B cell (primary cell): ENCODE results near the gene MAB21L3. TPM values are rescaled to one million over a fixed set of nuclear protein-coding genes. Genes with fewer than 3 reads are reported as not detected.

ENCODE experiments used
- ATAC-seq: fragments of 200-7000 bp; cut with Tn5 transposase; one replicate; pipeline ENCODE4 v1.10.0; 2021; ENCODE audit warnings: low read depth, mild to moderate bottlenecking, moderate number of reproducible peaks, moderate library complexity
- CTCF ChIA-PET: fragments of 350-600 bp; sonication (Branson Sonifier 250); formaldehyde crosslinking; loops from one replicate; lab custom pipeline; 2021; ENCODE audit warnings: antibody characterized with exemption, inconsistent platforms; lab: Charles Lee
- POLR2A ChIA-PET: fragments of 350-600 bp; sonication (Branson Sonifier 250); formaldehyde crosslinking; loops from one replicate; lab custom pipeline; 2021; ENCODE audit warnings: antibody characterized with exemption; lab: Charles Lee
- DNase-seq: peaks from one replicate; pipeline ENCODE4 v3.0.0; 2013
- H2AFZ ChIP-seq: 2 replicates; pipeline ENCODE4 v1.6.1; 2012; ENCODE audit warnings: mild to moderate bottlenecking, low read depth, low read length; ENCODE audit not compliant: insufficient read depth, poor library complexity, severe bottlenecking
- H3K27ac ChIP-seq, 2 donors: 1 replicate in 1 of 2; 2 replicates in 1 of 2; pipeline ENCODE4 v1.5.1; 2012 to 2013; ENCODE audit warnings: low read length in 2 of 2, mild to moderate bottlenecking in 2 of 2, moderate library complexity in 1 of 2
- H3K27me3 ChIP-seq, 4 experiments: fragments of 200-600 bp in 1 of 4; sonication (generic) in 1 of 4; replicated peaks in 1 of 4; 1 replicate in 2 of 4; 2 replicates in 2 of 4; pipeline versions ENCODE4 v1.6.1 to v1.7.0; 2013 to 2016; ENCODE audit warnings: low read length in 3 of 4, mild to moderate bottlenecking in 2 of 4, mixed read lengths in 1 of 4, moderate library complexity in 1 of 4; ENCODE audit not compliant: insufficient read depth in 4 of 4, control insufficient read depth in 3 of 4; ENCODE audit errors: control extremely low read depth in 1 of 4
- H3K36me3 ChIP-seq, 2 experiments: replicated peaks in 1 of 2; 1 replicate in 1 of 2; 2 replicates in 1 of 2; pipeline versions ENCODE4 v1.6.1 to v1.7.1; 2013; ENCODE audit warnings: low read length in 1 of 2; ENCODE audit not compliant: insufficient read depth in 2 of 2, control insufficient read depth in 1 of 2; ENCODE audit errors: control extremely low read depth in 1 of 2, extremely low read depth in 1 of 2
- H3K4me1 ChIP-seq, 2 donors: fragments of 200-600 bp in 1 of 2; sonication (generic) in 1 of 2; 1 replicate in 1 of 2; 2 replicates in 1 of 2; pipeline versions ENCODE4 v1.5.1 to v1.6.1; 2013 to 2017; ENCODE audit warnings: low read length in 2 of 2; ENCODE audit not compliant: control insufficient read depth in 2 of 2, insufficient read depth in 2 of 2
- H3K4me2 ChIP-seq: replicated peaks from 2 replicates; pipeline ENCODE3; 2012; ENCODE audit warnings: mild to moderate bottlenecking, low read depth, low read length; ENCODE audit not compliant: poor library complexity, severe bottlenecking
- H3K4me3 ChIP-seq, 5 experiments: fragments of 200-600 bp in 1 of 5; sonication (generic) in 1 of 5; 1 replicate in 3 of 5; 2 replicates in 2 of 5; pipeline versions ENCODE4 v1.5.1 to v1.7.0; 2011 to 2016; ENCODE audit warnings: low read length in 4 of 5, mild to moderate bottlenecking in 4 of 5, low read depth in 2 of 5, control low read depth in 1 of 5, moderate library complexity in 1 of 5; ENCODE audit not compliant: insufficient read depth in 1 of 5; ENCODE audit errors: control extremely low read depth in 1 of 5, extremely low read depth in 1 of 5
- H3K79me2 ChIP-seq: fragments of 200-600 bp; sonication (generic); one replicate; pipeline ENCODE4 v1.6.0; 2016; ENCODE audit warnings: low read length; ENCODE audit not compliant: control insufficient read depth, insufficient read depth
- H3K9ac ChIP-seq: fragments of 200-600 bp; sonication (generic); 2 replicates; pipeline ENCODE4 v1.6.1; 2017; ENCODE audit warnings: mild to moderate bottlenecking, low read length, moderate library complexity
- H3K9me3 ChIP-seq, 3 donors: one replicate each; pipeline versions ENCODE4 v1.6.1 to v1.7.1; 2013; ENCODE audit warnings: low read length in 2 of 3; ENCODE audit not compliant: control insufficient read depth in 2 of 3, insufficient read depth in 1 of 3; ENCODE audit errors: control extremely low read depth in 1 of 3
- H4K20me1 ChIP-seq: 2 replicates; pipeline ENCODE4 v1.6.0; 2012; ENCODE audit warnings: mild to moderate bottlenecking, low read length; ENCODE audit not compliant: insufficient read depth, control insufficient read depth, poor library complexity, severe bottlenecking
- H3K27ac Mint-ChIP-seq: one replicate; pipeline ENCODE4 v1.8.0; 2021; ENCODE audit warnings: mixed read lengths
- H3K27me3 Mint-ChIP-seq: one replicate; pipeline ENCODE4 v1.8.0; 2021; ENCODE audit warnings: mixed read lengths
- H3K4me1 Mint-ChIP-seq: one replicate; pipeline ENCODE4 v1.8.0; 2021; ENCODE audit warnings: mixed read lengths
- H3K4me3 Mint-ChIP-seq: one replicate; pipeline ENCODE4 v1.8.0; 2021; ENCODE audit warnings: mixed read lengths
- H3K9me3 Mint-ChIP-seq: one replicate; pipeline ENCODE4 v1.8.0; 2022; ENCODE audit warnings: mixed read lengths; ENCODE audit not compliant: insufficient read depth
- EZH2 ChIP-seq: IDR thresholded peaks from 2 replicates; pipeline ENCODE4 v1.6.1; 2012; ENCODE audit warnings: borderline replicate concordance, low read depth, mild to moderate bottlenecking, moderate library complexity, low read length; ENCODE audit not compliant: insufficient read depth, poor library complexity, severe bottlenecking
- WGBS: methylation state at CpG from one replicate; pipeline ENCODE4 v1.1.5; 2013; ENCODE audit warnings: missing lambda C conversion rate; ENCODE audit not compliant: insufficient coverage; 5-methylcytosine and 5-hydroxymethylcytosine counted together
- intact Hi-C: fragments of 100-400 bp; cut with micrococcal nuclease; formaldehyde crosslinking; loops from one replicate; pipeline ENCODE4 v1.10.0; 2022
- polyA plus RNA-seq: library from polyadenylated mRNA; depleted of rRNA; stranded (reverse); fragments of >200 nt; gene quantifications from 2 replicates; pipeline ENCODE4 v1.2.3, GENCODE V29; 2012
- total RNA-seq, 2 donors: library from RNA; stranded (reverse); fragments of 120-200 nt in 1 of 2; gene quantifications; 1 replicate in 1 of 2; 2 replicates in 1 of 2; pipeline versions ENCODE4 v1.2.3 to v1.2.4, GENCODE V29; 2013 to 2022
- TF ChIP-seq, protein P1 (sequence below): fragments of 200-600 bp; IDR thresholded peaks from one replicate; pipeline ENCODE4 v1.8.0; 2022; ENCODE audit warnings: antibody characterized with exemption, mild to moderate bottlenecking

MAB21L3 gene
- total and polyA plus RNA-seq, 2 donors (not counting 1 experiment from before 2014, with no cell fraction given), result not detected

DNA sequence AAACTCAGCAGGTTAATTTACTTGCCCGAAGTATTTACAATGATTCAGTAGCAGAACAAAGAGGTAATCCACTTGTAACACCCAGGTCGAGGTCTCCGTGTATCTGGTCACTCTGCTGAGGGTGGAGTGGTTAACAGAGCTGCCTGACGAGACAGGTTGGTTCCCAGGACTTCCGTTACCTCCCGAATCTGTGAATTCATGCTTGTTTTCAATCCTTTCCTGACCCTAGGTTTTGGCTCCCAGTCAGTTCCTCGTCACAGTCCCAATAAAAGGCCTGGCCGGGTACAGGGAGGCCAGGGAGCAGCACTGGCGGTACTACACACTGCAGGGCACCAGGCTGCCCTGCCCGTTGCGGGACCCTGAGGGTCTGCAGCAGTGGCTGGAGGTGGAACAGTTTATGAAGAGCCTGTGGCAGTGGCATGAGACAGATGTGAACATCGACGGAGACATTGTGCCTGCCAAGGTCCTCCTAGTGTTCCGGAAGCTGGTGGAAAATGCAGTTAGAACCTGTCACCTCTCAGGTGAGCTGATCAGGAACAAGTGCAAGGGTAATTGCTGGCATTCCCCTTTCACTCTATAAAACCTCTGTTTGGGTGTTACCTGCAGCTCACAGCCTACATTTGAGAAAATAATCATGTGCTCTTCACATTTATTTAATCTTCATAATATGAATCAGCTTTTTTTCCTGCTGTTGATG is 12.8 kb downstream of the MAB21L3 start:
- Mint-ChIP-seq H3K4me3 (no peak overlapping the region), H3K27ac (no peak overlapping the region), H3K4me1 (no peaks in the 10 kb centered on the region), H3K27me3 (peaks cover 25% of the 10 kb centered on the region), H3K9me3 (no peaks in the 10 kb centered on the region)
- 92% methylated on average over 14 of the region's 14 CpGs for WGBS
- Histone ChIP-seq H3K9ac (no peak overlapping the region), H2AFZ (no peak overlapping the region), H3K4me1 (no peaks in the 10 kb centered on the region), H3K9me3 (no peaks in the 10 kb centered on the region), H3K4me2 (no peak overlapping the region), H3K27me3 (no peaks in the 10 kb centered on the region), H3K36me3 (no peaks in the 10 kb centered on the region), H3K79me2 (no peaks in the 10 kb centered on the region), H3K4me3 (no peak overlapping the region), H3K27ac (no peak overlapping the region), H4K20me1 (no peaks in the 10 kb centered on the region)
- intact Hi-C loops, result no loop called here
- POLR2A ChIA-PET, result interaction anchor here (0.7 kb wide), 1 partner anchor 1072 kb away, joined by 4 read pairs; no protein-coding TSS in a partner anchor
- ATAC-seq (no peak), DNase-seq (no peak)
- TF ChIP-seq EZH2, result no peak
- TF ChIP-seq, protein P1, sequence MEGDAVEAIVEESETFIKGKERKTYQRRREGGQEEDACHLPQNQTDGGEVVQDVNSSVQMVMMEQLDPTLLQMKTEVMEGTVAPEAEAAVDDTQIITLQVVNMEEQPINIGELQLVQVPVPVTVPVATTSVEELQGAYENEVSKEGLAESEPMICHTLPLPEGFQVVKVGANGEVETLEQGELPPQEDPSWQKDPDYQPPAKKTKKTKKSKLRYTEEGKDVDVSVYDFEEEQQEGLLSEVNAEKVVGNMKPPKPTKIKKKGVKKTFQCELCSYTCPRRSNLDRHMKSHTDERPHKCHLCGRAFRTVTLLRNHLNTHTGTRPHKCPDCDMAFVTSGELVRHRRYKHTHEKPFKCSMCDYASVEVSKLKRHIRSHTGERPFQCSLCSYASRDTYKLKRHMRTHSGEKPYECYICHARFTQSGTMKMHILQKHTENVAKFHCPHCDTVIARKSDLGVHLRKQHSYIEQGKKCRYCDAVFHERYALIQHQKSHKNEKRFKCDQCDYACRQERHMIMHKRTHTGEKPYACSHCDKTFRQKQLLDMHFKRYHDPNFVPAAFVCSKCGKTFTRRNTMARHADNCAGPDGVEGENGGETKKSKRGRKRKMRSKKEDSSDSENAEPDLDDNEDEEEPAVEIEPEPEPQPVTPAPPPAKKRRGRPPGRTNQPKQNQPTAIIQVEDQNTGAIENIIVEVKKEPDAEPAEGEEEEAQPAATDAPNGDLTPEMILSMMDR, result no peak
- CTCF ChIA-PET, result interaction anchor here (1.2 kb wide), 1 partner anchor 16 kb away, joined by 3 read pairs; no protein-coding TSS in a partner anchor

DNA sequence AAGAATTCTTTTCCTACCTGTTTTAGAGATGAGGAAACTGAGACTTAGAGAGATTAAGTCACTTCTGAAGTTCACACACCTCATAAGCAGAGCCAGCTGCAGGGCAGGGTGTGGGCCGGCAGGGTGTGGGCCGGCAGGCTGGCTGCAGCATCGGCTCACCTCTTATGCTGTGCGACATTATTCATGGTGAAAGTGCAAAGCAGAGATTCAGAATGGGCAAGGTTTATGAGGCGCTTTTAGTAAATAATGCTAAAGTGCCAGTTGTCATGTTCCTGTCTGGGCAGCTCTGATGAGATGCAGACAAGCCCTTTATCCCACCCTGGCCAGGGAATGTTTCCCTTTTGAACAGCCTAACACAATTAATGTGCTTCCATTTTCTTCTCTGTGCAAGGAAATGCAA is 14.6 kb downstream of the MAB21L3 start:
- no peak overlapping the region for H3K4me3 ChIP-seq
- no peak overlapping the region for H3K9ac ChIP-seq
- H4K20me1 ChIP-seq, result no peaks in the 10 kb centered on the region
- CTCF ChIA-PET, result interaction anchor here (1.2 kb wide), 1 partner anchor 360 kb away, joined by 3 read pairs; no protein-coding TSS in a partner anchor
- 86% methylated on average over 5 of the region's 5 CpGs for WGBS
- H3K27ac ChIP-seq, result no peak overlapping the region
- POLR2A ChIA-PET, result no interaction called here
- H3K4me2 ChIP-seq, result no peak overlapping the region
- Mint-ChIP-seq H3K4me3 (no peak overlapping the region), H3K9me3 (no peaks in the 10 kb centered on the region), H3K4me1 (no peaks in the 10 kb centered on the region), H3K27me3 (peaks cover 28% of the 10 kb centered on the region), H3K27ac (no peak overlapping the region)
- no peak for DNase-seq
- no peak overlapping the region for H2AFZ ChIP-seq
- H3K79me2 ChIP-seq, result no peaks in the 10 kb centered on the region
- no peaks in the 10 kb centered on the region for H3K4me1 ChIP-seq
- no peaks in the 10 kb centered on the region for H3K36me3 ChIP-seq
- peaks cover 0 to 3% (median 0%) of the 10 kb centered on the region in 4 experiments for H3K27me3 ChIP-seq
- ATAC-seq, result no peak
- intact Hi-C loops, result no loop called here
- no peak for TF ChIP-seq EZH2
- TF ChIP-seq, protein P1, result no peak
- H3K9me3 ChIP-seq, result no peaks in the 10 kb centered on the region
